22Rv1 (cell line): ENCODE data around the gene PRCC.

Experiments used
- H3K27ac ChIP-seq: fragments of 450-650 bp; 2 replicates; pipeline ENCODE4 v1.5.1; 2017
- CTCF ChIP-seq: fragments of 450-650 bp; IDR thresholded peaks from 2 replicates; pipeline ENCODE4 v1.5.1; 2017; ENCODE audit warnings: mild to moderate bottlenecking
- ZFX ChIP-seq: fragments of 450-650 bp; IDR thresholded peaks from 2 replicates; pipeline ENCODE4 v1.6.1; 2017; ENCODE audit warnings: antibody characterized with exemption, borderline replicate concordance

The PRCC gene

GRCh38 chr1:156727926-156728598 lies 39.3 kb upstream of the PRCC start, which contains the start of gene METTL25B:
TSS of gene METTL25B (plus strand) at chr1:156728469. CDS start at chr1:156729105, 636 bp downstream.
- no peak for TF ChIP-seq CTCF
- no peak for TF ChIP-seq ZFX
- peak within 1 kb of the TSS; percentile 92 for H3K27ac ChIP-seq

GRCh38 chr1:156728599-156729462 lies 38.5 kb upstream of the PRCC start, which contains the start of gene ISG20L2:
TSS of gene ISG20L2 (minus strand) at chr1:156728766. CDS start at chr1:156727652, 1,114 bp downstream.
- TF ChIP-seq ZFX (0 out of 2 replicates have a peak, but pooled peaks have one; percentile 54), CTCF (no peak)
- peak within 1 kb of the TSS; percentile 92 for H3K27ac ChIP-seq

GRCh38 chr1:156733989-156734584 lies 33.2 kb upstream of the PRCC start:
- TF ChIP-seq ZFX = no peak
- no peak for TF ChIP-seq CTCF
- peak overlapping the region; percentile 22 for H3K27ac ChIP-seq

GRCh38 chr1:156738407-156738806 lies 28.9 kb upstream of the PRCC start:
- peak overlapping the region; percentile 7; the same call in 1 of the 2 replicates for H3K27ac ChIP-seq
- TF ChIP-seq ZFX = no peak

GRCh38 chr1:156738916-156739315 lies 28.4 kb upstream of the PRCC start:
- peak overlapping the region; percentile 92; the same call in 1 of the 2 replicates for H3K27ac ChIP-seq
- no peak for TF ChIP-seq CTCF
- TF ChIP-seq ZFX = no peak

- peak overlapping the region; percentile 92 for H3K27ac ChIP-seq
- no peak for TF ChIP-seq ZFX
- TF ChIP-seq CTCF = no peak
Measured at GRCh38 chr1:156740237-156740740, 27.0 kb upstream of the PRCC start.

GRCh38 chr1:156740741-156741480 lies 26.4 kb upstream of the PRCC start, which contains the start of gene MRPL24:
TSS of gene MRPL24 (minus strand) at chr1:156741088. CDS start at chr1:156738704, 2,384 bp downstream.
- TF ChIP-seq CTCF (no peak), ZFX (no peak)
- peak within 1 kb of the TSS; percentile 92 for H3K27ac ChIP-seq
